ENCODE measurements around the gene SPACA6.
A peak's percentile ranks its signal among the peaks of the same experiment; 100 is the strongest.
"Not testable (repeated sequence)": the region's sequence is repeated elsewhere in the genome, so short reads cannot be mapped to it uniquely, and the experiment has no call there.

Gene SPACA6

GRCh38 chr19:51693260-51693659, at the start of gene SPACA6:
Gene SPACA6, plus strand, starts transcription at chr19:51693330. Its CDS starts 197 bp downstream, at chr19:51693527.
- in situ Hi-C loops (cut with HindIII; ENCODE audit: low sequenced_read_pairs), result no loop called here
- TF ChIP-seq CTCF (IDR thresholded peaks at IDR 0.05; ENCODE audit: low read depth, low read length, missing control alignments), result no peak
- peak within 1 kb of the TSS; percentile 96 for H3K4me3 ChIP-seq (ENCODE audit: low read depth, low read length)
- DNase-seq (ENCODE audit: low read depth), result no peak

- no peak for TF ChIP-seq CTCF (IDR thresholded peaks at IDR 0.05; ENCODE audit: low read depth, low read length, missing control alignments)
- DNase-seq (ENCODE audit: low read depth), result no peak
- H3K4me3 ChIP-seq (ENCODE audit: low read depth, low read length), result no peak overlapping the region
- in situ Hi-C loops (cut with HindIII; ENCODE audit: low sequenced_read_pairs), result no loop called here
These were observed 48.4 kb upstream of the SPACA6 start for GRCh38 chr19:51644636-51645271.

- in situ Hi-C loops (cut with HindIII; ENCODE audit: low sequenced_read_pairs); DNase-seq (ENCODE audit: low read depth); H3K4me3 ChIP-seq (ENCODE audit: low read depth, low read length): not testable (repeated sequence)
These were observed 46.4 kb upstream of the SPACA6 start, which contains the start of gene SIGLEC14 for GRCh38 chr19:51646730-51647129. Gene SIGLEC14, minus strand, starts transcription at chr19:51646825. Its CDS starts 66 bp downstream, at chr19:51646759.

GRCh38 chr19:51647318-51647717, 45.8 kb upstream of the SPACA6 start:
- in situ Hi-C loops (cut with HindIII; ENCODE audit: low sequenced_read_pairs), result no loop called here
- no peak overlapping the region for H3K4me3 ChIP-seq (ENCODE audit: low read depth, low read length)
- TF ChIP-seq CTCF (IDR thresholded peaks at IDR 0.05; ENCODE audit: low read depth, low read length, missing control alignments), result no peak
- DNase-seq (ENCODE audit: low read depth), result no peak

- no peak for TF ChIP-seq CTCF (IDR thresholded peaks at IDR 0.05; ENCODE audit: low read depth, low read length, missing control alignments)
- DNase-seq (ENCODE audit: low read depth), result no peak
- no peak overlapping the region for H3K4me3 ChIP-seq (ENCODE audit: low read depth, low read length)
- in situ Hi-C loops (cut with HindIII; ENCODE audit: low sequenced_read_pairs), result no loop called here
These were observed 41.8 kb upstream of the SPACA6 start for GRCh38 chr19:51651216-51651846.

GRCh38 chr19:51652266-51652665, 40.9 kb upstream of the SPACA6 start:
- DNase-seq (ENCODE audit: low read depth), result no peak
- in situ Hi-C loops (cut with HindIII; ENCODE audit: low sequenced_read_pairs), result no loop called here
- no peak for TF ChIP-seq CTCF (IDR thresholded peaks at IDR 0.05; ENCODE audit: low read depth, low read length, missing control alignments)
- H3K4me3 ChIP-seq (ENCODE audit: low read depth, low read length), result no peak overlapping the region

- no peak overlapping the region for H3K4me3 ChIP-seq (ENCODE audit: low read depth, low read length)
- no peak for TF ChIP-seq CTCF (IDR thresholded peaks at IDR 0.05; ENCODE audit: low read depth, low read length, missing control alignments)
- no peak for DNase-seq (ENCODE audit: low read depth)
- in situ Hi-C loops (cut with HindIII; ENCODE audit: low sequenced_read_pairs), result no loop called here
These were observed 40.0 kb upstream of the SPACA6 start for GRCh38 chr19:51653162-51653561.
